Left ventricle myocardium inferior (tissue), 1 donor: ENCODE measurements around the gene SLC7A11. TPM values are rescaled to one million over a fixed set of nuclear protein-coding genes. Genes with fewer than 3 reads are reported as not detected.

ENCODE experiments used
- DNase-seq: peaks from one replicate; pipeline ENCODE4 v3.0.0-alpha.2; 2020
- H3K27ac ChIP-seq: fragments of 200-600 bp; replicated peaks from 2 replicates; pipeline ENCODE4 v1.8.0; 2021
- H3K27me3 ChIP-seq: fragments of 200-600 bp; 2 replicates; pipeline ENCODE4 v1.8.0; 2021; ENCODE audit warnings: low read depth
- H3K36me3 ChIP-seq: fragments of 200-600 bp; 2 replicates; pipeline ENCODE4 v1.8.0; 2021
- H3K4me1 ChIP-seq: fragments of 200-600 bp; 2 replicates; pipeline ENCODE4 v1.8.0; 2021
- H3K4me3 ChIP-seq: fragments of 200-600 bp; 2 replicates; pipeline ENCODE4 v1.8.0; 2021; ENCODE audit warnings: mild to moderate bottlenecking, moderate library complexity
- H3K9me3 ChIP-seq: fragments of 200-600 bp; replicated peaks from 2 replicates; pipeline ENCODE4 v1.8.0; 2021
- CTCF ChIP-seq: fragments of 200-600 bp; IDR thresholded peaks from 2 replicates; pipeline ENCODE4 v1.8.0; 2021; ENCODE audit warnings: antibody characterized with exemption, mild to moderate bottlenecking, borderline replicate concordance
- intact Hi-C: fragments of 100-400 bp; cut with micrococcal nuclease; formaldehyde crosslinking; loops from one replicate; pipeline ENCODE4 v1.11.0; 2022
- total RNA-seq: library from RNA; stranded (reverse); fragmentation: NEBNext Ultra II Directional; extraction: Animal tissue kit (Norgen Biotek cat#: 25700); gene quantifications from one replicate; pipeline ENCODE4 v1.2.1, GENCODE V29; 2021
- donor health status: DM: no; HTN: yes; CAD: no; lungs with severe emphysema.

The SLC7A11 gene
- total RNA-seq, 1 donor from 2014 or later, result 0.19 TPM

DNA sequence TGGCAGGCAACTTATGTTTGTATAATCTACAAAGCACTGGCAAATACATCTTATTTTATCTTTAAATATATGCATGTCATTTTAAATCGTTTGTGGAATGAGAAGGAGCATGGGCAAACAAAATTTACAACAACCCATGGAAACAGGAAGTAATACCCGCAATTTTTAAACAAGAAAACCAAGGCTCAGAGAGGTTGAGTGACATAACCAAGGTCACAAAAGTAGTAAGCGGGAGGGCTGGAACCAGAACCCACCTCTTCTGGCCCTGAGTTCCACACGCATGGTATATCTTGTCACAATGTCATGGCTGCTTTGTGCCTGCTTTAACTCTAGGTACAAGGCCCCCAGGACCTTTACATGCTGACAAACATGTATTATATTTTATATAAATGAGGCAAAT is 52.9 kb downstream of the SLC7A11 start:
- H3K27ac ChIP-seq, result no peak overlapping the region
- no peak for TF ChIP-seq CTCF
- no peaks in the 10 kb centered on the region for H3K27me3 ChIP-seq
- intact Hi-C loops, result loop anchor here (10.0 kb wide), 1 partner anchor 154 kb away; no protein-coding TSS in a partner anchor
- H3K9me3 ChIP-seq, result no peaks in the 10 kb centered on the region
- no peak overlapping the region for H3K4me3 ChIP-seq
- peaks cover 3% of the 10 kb centered on the region for H3K4me1 ChIP-seq
- no peak for DNase-seq
- H3K36me3 ChIP-seq, result no peaks in the 10 kb centered on the region

DNA sequence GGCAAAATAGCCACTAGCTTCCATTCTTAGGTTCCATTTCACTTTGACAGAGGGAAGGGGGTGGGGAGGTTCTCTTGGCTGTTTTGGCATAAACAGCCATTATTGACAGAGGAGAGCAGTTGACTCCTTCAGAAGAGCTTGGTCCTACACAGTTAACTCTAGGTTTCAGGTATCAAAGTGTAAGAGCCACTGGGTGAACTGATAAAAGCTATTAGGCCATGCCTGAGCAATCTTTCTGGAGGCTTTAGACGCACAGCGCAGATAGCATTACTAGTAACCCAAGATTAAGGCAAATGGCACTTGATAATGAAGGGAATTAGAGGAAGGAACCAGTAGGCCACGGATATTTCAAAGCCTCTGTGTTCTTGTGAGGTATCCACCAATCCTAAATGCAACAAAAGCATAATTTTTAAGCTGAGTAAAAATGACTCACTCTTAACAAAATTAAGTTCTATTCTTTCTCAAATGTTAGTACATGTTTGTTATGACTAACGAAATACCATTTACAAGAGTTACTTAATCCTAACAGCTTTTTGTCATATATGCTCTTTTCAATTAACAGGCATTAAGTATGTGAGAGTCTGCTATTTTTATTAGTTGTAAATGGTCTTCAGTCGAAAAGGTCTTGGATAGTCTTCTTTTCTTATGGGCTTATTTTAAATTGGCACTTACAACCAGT is 53.6 kb downstream of the SLC7A11 start:
- Histone ChIP-seq H3K27ac (no peak overlapping the region), H3K9me3 (no peaks in the 10 kb centered on the region), H3K4me3 (no peak overlapping the region), H3K27me3 (no peaks in the 10 kb centered on the region), H3K4me1 (no peaks in the 10 kb centered on the region), H3K36me3 (no peaks in the 10 kb centered on the region)
- TF ChIP-seq CTCF, result no peak
- DNase-seq, result no peak
- intact Hi-C loops, result loop anchor here (10.0 kb wide), 1 partner anchor 154 kb away; no protein-coding TSS in a partner anchor

GRCh38 chr4:138185859-138186645 is 56.1 kb downstream of the SLC7A11 start:
- intact Hi-C loops, result loop anchor here (10.0 kb wide), 1 partner anchor 151 kb away; no protein-coding TSS in a partner anchor
- Histone ChIP-seq H3K27ac (no peak overlapping the region), H3K27me3 (no peaks in the 10 kb centered on the region)

DNA sequence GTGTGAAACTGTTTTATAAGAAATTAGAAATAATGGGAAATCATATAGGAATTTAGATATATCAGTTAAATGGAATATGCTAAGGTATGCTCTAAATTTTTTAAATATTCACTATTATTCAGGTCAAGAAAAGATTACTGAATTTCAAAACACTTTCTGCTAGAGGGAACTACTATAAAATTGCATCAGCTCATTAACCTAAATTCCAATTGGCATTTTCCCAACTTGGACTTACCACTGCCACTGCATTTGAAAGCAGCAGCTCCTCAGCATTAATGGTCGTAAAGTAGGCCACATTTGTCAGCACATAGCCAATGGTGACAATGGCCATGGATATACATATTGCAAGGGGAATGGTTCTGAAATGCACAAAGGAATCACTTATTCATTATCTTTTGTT is 57.3 kb downstream of the SLC7A11 start:
- Histone ChIP-seq H3K27me3 (no peaks in the 10 kb centered on the region), H3K27ac (no peak overlapping the region), H3K36me3 (no peaks in the 10 kb centered on the region), H3K9me3 (no peaks in the 10 kb centered on the region), H3K4me3 (no peak overlapping the region), H3K4me1 (peaks cover 23% of the 10 kb centered on the region)
- no peak for TF ChIP-seq CTCF
- no peak for DNase-seq
- intact Hi-C loops, result loop anchor here (10.0 kb wide), 1 partner anchor 150 kb away; no protein-coding TSS in a partner anchor

More at GRCh38 chr4:138185859-138186645, 56.1 kb downstream of the SLC7A11 start:
- TF ChIP-seq CTCF, result no peak
- Histone ChIP-seq H3K9me3 (no peaks in the 10 kb centered on the region), H3K4me3 (no peak overlapping the region), H3K4me1 (peaks cover 21% of the 10 kb centered on the region), H3K36me3 (no peaks in the 10 kb centered on the region)
- DNase-seq, result no peak

DNA sequence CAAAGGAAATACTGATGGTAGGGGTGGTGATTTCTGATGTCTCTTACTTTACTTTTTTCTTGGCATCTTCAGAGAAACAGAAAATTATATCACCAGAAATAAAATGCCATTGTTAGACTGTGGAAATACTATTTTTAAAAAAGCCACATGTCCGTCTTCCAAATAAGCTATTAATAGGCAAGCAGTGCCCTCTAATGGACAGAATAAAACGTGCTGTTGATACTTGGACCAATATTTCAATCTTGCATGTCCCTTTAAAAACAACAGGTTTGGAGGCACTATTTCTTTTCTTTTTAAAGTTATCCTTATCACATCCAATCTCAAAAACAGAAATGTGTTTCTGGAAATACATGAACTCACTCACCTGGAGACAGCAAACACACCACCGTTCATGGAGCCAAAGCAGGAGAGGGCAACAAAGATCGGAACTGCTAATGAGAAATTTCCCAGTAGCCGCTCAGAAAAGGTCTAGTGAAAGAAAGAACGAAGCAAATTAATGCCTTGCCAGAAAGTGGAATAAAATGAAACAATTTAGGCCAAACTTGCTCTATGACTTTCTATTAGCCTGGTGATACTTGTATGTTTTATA is 59.2 kb downstream of the SLC7A11 start:
- DNase-seq, result no peak
- no peaks in the 10 kb centered on the region for H3K27me3 ChIP-seq

More for the DNA sequence above, 59.2 kb downstream of the SLC7A11 start:
- H3K4me1 ChIP-seq, result peaks cover 23% of the 10 kb centered on the region
- no peak overlapping the region for H3K27ac ChIP-seq
- no peak overlapping the region for H3K4me3 ChIP-seq
- no peaks in the 10 kb centered on the region for H3K9me3 ChIP-seq
- H3K36me3 ChIP-seq, result no peaks in the 10 kb centered on the region
- TF ChIP-seq CTCF, result peak; percentile 78
- intact Hi-C loops, result loop anchor here (10.0 kb wide), 1 partner anchor 148 kb away; no protein-coding TSS in a partner anchor
